ENCODE results near the gene UBTF. TPM values are rescaled to one million over a fixed set of nuclear protein-coding genes. Genes with fewer than 3 reads are reported as not detected.
"Not testable (repeated sequence)": the region's sequence is repeated elsewhere in the genome, so short reads cannot be mapped to it uniquely, and the experiment has no call there.

UBTF gene
- total RNA-seq, 1 donor from 2014 or later = 146 TPM

GRCh38 chr17:44251062-44251461, 31.6 kb upstream of the UBTF start:
- ATAC-seq (ENCODE audit: low read depth) = no peak
- CTCF ChIA-PET = no interaction called here

GRCh38 chr17:44249501-44250246, 30.2 kb upstream of the UBTF start:
- Mint-ChIP-seq H3K4me1 (peaks cover 35% of the 10 kb centered on the region), H3K9me3 (no peaks in the 10 kb centered on the region), H3K4me3 (no peak overlapping the region), H3K27me3 (peaks cover 3% of the 10 kb centered on the region), H3K36me3 (ENCODE audit: low read depth) (no peaks in the 10 kb centered on the region), H3K27ac (no peak overlapping the region)
- no peak for ATAC-seq (ENCODE audit: low read depth)
- ChIA-PET CTCF (no interaction called here), POLR2A (no interaction called here)
- no peak for DNase-seq
- intact Hi-C loops (cut with micrococcal nuclease) = no loop called here
- TF ChIP-seq, protein P1, sequence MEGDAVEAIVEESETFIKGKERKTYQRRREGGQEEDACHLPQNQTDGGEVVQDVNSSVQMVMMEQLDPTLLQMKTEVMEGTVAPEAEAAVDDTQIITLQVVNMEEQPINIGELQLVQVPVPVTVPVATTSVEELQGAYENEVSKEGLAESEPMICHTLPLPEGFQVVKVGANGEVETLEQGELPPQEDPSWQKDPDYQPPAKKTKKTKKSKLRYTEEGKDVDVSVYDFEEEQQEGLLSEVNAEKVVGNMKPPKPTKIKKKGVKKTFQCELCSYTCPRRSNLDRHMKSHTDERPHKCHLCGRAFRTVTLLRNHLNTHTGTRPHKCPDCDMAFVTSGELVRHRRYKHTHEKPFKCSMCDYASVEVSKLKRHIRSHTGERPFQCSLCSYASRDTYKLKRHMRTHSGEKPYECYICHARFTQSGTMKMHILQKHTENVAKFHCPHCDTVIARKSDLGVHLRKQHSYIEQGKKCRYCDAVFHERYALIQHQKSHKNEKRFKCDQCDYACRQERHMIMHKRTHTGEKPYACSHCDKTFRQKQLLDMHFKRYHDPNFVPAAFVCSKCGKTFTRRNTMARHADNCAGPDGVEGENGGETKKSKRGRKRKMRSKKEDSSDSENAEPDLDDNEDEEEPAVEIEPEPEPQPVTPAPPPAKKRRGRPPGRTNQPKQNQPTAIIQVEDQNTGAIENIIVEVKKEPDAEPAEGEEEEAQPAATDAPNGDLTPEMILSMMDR (IDR thresholded peaks at IDR 0.05) = no peak

More at GRCh38 chr17:44251062-44251461, 31.6 kb upstream of the UBTF start:
- DNase-seq = no peak
- POLR2A ChIA-PET = no interaction called here
- H3K4me1 Mint-ChIP-seq = peaks cover 25% of the 10 kb centered on the region
- H3K36me3 Mint-ChIP-seq (ENCODE audit: low read depth) = no peaks in the 10 kb centered on the region
- no peak overlapping the region for H3K27ac Mint-ChIP-seq
- peaks cover 9% of the 10 kb centered on the region for H3K27me3 Mint-ChIP-seq
- intact Hi-C loops (cut with micrococcal nuclease) = no loop called here
- TF ChIP-seq, protein P1 (IDR thresholded peaks at IDR 0.05) = no peak
- no peaks in the 10 kb centered on the region for H3K9me3 Mint-ChIP-seq
- H3K4me3 Mint-ChIP-seq = no peak overlapping the region

GRCh38 chr17:44247876-44248736, 28.6 kb upstream of the UBTF start:
- H3K4me3 Mint-ChIP-seq = no peak overlapping the region
- no peaks in the 10 kb centered on the region for H3K27me3 Mint-ChIP-seq
- H3K27ac Mint-ChIP-seq = no peak overlapping the region
- ChIA-PET CTCF (no interaction called here), POLR2A (interaction anchor here (4.0 kb wide), 1 partner anchor 27 kb away, joined by 30 read pairs; no protein-coding TSS in a partner anchor)
- TF ChIP-seq, protein P1 (IDR thresholded peaks at IDR 0.05) = no peak
- H3K4me1 Mint-ChIP-seq = peaks cover 37% of the 10 kb centered on the region
- no peaks in the 10 kb centered on the region for H3K9me3 Mint-ChIP-seq
- ATAC-seq (ENCODE audit: low read depth) = no peak
- intact Hi-C loops (cut with micrococcal nuclease) = no loop called here
- no peaks in the 10 kb centered on the region for H3K36me3 Mint-ChIP-seq (ENCODE audit: low read depth)
- no peak for DNase-seq

GRCh38 chr17:44247440-44247841, 28.0 kb upstream of the UBTF start:
- Mint-ChIP-seq H3K36me3 (ENCODE audit: low read depth) (no peaks in the 10 kb centered on the region), H3K27me3 (no peaks in the 10 kb centered on the region), H3K4me1 (peaks cover 41% of the 10 kb centered on the region), H3K27ac (no peak overlapping the region), H3K9me3 (no peaks in the 10 kb centered on the region), H3K4me3 (no peak overlapping the region)
- no peak for ATAC-seq (ENCODE audit: low read depth)
- ChIA-PET POLR2A (interaction anchor here (1.5 to 4.0 kb wide), 2 partner anchors 26 to 28 kb away, joined by 6 to 30 read pairs; partner anchors contain the start of gene UBTF), CTCF (no interaction called here)
- TF ChIP-seq, protein P1 (IDR thresholded peaks at IDR 0.05) = no peak
- intact Hi-C loops (cut with micrococcal nuclease) = no loop called here
- DNase-seq = no peak

DNA sequence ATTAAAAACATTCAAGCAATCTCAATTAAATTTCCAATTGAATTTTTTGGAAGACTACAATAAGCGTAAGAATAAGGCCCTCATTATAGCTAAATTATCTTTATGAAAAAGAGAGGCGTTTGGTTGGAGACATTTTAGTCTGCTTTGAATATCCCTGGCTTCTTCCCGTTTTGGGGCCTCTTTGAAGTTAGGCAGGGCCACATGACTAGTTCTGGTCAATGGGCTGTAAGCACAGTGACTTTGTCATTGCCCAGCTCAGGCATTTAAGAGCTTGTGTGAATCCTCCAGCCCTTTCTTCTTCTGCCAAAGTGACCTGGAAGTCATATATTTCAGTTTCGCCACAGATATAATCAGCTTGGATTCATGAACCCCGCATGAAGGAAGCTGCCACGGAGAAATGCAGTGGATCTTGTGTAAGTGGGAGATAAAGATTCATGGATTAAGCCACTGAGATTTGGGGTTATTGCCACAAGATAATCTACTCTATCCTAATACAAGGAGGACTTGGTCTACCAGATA, 21.7 kb upstream of the UBTF start:
- Mint-ChIP-seq H3K4me3 (no peak overlapping the region), H3K4me1 (peaks cover 21% of the 10 kb centered on the region), H3K27ac (no peak overlapping the region), H3K36me3 (ENCODE audit: low read depth) (no peaks in the 10 kb centered on the region), H3K9me3 (no peaks in the 10 kb centered on the region), H3K27me3 (no peaks in the 10 kb centered on the region)
- DNase-seq (no peak), ATAC-seq (ENCODE audit: low read depth) (no peak)
- intact Hi-C loops (cut with micrococcal nuclease) = no loop called here
- TF ChIP-seq, protein P1 (IDR thresholded peaks at IDR 0.05) = no peak
- CTCF ChIA-PET = interaction anchor here (1.3 kb wide), 1 partner anchor 89 kb away, joined by 3 read pairs; no protein-coding TSS in a partner anchor
- POLR2A ChIA-PET = interaction anchor here (1.8 kb wide), 1 partner anchor 19 kb away, joined by 18 read pairs; no protein-coding TSS in a partner anchor

DNA sequence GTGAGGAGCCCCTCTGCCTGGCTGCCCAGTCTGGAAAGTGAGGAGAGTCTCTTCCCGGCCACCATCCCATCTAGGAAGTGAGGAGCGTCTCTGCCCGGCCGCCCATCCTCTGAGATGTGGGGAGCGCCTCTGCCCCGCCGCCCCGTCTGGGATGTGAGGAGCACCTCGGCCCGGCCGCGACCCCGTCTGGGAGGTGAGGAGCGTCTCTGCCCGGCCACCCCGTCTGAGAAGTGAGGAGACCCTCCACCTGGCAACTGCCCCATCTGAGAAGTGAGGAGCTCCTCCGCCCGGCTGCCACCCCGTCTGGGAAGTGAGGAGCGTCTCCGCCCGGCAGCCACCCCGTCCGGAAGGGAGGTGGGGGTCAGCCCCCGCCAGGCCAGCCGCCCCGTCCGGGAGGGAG, 18.4 kb upstream of the UBTF start:
- intact Hi-C loops (cut with micrococcal nuclease); H3K27me3 Mint-ChIP-seq; ATAC-seq (ENCODE audit: low read depth); H3K27ac Mint-ChIP-seq; H3K36me3 Mint-ChIP-seq (ENCODE audit: low read depth); POLR2A ChIA-PET; DNase-seq; H3K9me3 Mint-ChIP-seq; H3K4me1 Mint-ChIP-seq; CTCF ChIA-PET; H3K4me3 Mint-ChIP-seq: not testable (repeated sequence)
